GM18867 (cell line): ENCODE measurements around the gene ITGAX.
"Not testable (repeated sequence)": the region's sequence is repeated elsewhere in the genome, so short reads cannot be mapped to it uniquely, and the experiment has no call there.

Experiments used
- ATAC-seq: cut with Tn5 transposase; IDR thresholded peaks from one replicate; pipeline ENCODE4 v1.9.1; 2021; ENCODE audit warnings: mild to moderate bottlenecking, moderate library complexity; ENCODE audit not compliant: unreplicated experiment

ITGAX gene

DNA sequence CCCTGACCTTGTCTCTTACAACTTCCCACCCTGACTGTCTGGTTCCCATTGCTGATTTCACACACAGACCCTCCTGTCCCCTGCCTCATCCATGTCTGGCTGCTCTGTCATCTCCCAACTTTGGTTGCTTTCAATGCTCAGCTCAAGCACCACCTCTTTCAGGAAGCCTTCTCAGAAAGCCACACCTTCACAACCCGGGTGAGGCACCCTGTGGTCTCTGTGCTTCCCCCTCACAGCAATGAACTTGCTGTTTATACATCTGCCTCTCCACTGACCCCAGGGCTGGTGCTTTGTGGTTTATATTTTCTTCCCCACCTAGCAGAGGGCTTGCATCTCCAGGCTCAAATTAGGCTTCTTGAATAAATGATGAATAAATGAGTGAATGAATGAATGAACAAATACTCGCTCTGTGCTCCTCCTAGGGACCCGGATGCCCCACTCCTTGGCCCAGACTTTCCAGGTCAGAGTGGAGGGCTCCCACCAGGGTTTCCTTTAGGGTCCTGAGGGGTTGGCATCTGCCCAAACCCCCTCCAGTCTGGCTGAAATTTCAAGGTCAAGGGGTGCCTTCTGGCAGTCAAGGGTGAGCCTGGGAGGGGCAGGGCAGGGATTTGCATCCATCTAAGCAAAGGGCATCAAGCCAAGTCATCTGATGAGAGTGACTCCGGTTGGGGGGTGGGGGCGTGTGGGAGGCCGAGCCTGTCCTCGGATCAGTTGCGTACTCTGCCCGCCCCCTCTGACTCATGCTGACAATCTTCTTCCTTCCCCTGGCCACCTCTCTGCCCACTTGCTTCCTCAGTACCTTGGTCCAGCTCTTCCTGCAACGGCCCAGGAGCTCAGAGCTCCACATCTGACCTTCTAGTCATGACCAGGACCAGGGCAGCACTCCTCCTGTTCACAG, at the start of gene ITGAX:
TSS of gene ITGAX (plus strand) at position 783 of the 898 bp plus-strand sequence. CDS start at position 862, 79 bp downstream.
- peak; percentile 70 for ATAC-seq

GRCh38 chr16:31305219-31305618, 49.8 kb upstream of the ITGAX start:
- no peak for ATAC-seq

GRCh38 chr16:31308381-31308780, 46.6 kb upstream of the ITGAX start:
- not testable (repeated sequence) for ATAC-seq

DNA sequence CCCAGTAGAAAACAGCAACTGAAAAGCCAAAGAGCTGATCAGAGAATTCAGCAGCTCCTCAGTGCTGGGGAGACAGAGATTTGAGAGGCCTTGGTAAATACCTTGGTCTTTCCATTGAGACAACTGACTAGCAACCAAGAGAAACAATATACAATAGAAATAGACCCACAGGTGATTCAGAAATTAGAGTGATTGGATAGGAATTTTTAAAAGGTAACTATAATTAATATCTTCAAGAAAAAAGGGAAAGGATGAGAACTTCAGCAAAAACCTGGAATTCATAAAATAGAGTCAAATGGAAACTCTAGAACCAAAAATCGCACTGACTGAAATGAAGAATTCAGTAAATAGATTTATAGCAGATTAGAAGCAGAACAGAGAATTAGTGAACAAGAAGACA, 32.5 kb upstream of the ITGAX start:
- ATAC-seq: no peak

DNA sequence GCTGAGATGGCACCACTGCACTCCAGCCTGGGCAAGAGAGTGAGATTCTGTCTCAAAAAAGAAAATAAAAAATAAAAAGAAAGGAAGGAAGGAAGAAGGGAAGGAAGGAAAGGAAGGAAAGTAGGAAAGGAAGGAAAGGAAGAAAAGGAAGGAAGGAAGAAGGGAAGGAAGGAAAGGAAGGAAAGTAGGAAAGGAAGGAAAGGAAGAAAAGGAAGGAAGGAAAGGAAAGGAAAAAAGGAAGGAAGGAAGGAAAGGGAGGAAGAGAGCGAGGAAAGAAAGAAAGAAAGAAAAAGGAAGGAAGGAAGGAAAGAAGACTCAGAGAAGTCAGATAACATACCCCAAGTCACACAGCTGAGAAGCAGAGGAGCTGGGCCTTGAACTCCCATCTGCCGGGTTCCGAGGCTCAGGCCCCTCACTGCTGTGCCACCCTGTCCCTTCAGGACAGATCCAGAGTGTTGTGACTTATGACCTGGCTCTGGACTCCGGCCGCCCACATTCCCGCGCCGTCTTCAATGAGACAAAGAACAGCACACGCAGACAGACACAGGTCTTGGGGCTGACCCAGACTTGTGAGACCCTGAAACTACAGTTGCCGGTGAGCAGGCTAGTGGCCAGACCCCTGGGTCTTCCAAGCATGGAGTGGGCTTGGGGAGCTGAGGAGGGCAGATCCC, 30.9 kb upstream of the ITGAX start:
- no peak for ATAC-seq

GRCh38 chr16:31325171-31325570, 29.8 kb upstream of the ITGAX start:
- ATAC-seq: no peak

DNA sequence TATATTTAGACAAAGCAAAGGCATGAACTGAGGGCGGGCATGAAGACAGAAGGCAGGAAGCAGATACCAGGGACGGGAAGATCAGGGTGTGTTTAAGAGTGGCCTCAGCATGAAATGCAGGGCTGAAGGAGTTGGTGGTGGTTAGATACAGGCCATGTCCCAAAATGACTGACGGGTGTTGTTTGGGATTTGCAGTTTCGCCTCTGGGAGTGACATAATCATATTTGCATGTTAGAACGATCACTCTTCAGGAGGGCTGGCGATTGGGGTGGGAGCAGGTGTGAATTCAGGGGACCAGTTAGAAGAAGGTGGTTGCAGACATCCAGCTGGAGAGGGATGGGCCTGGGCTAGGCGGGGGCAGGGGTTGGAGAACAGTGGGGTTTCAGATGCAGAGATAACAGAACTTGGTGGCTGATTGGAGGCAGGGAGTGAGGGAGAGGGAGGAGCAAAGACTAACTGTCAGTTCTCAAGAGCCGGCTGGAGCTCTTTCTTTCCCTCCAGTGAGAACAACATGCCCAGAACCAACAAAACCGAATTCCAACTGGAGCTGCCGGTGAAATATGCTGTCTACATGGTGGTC, 27.2 kb upstream of the ITGAX start:
- no peak for ATAC-seq

GRCh38 chr16:31328322-31329052, 26.5 kb upstream of the ITGAX start:
- no peak for ATAC-seq

GRCh38 chr16:31329671-31330552, 25.1 kb upstream of the ITGAX start:
- ATAC-seq: no peak

DNA sequence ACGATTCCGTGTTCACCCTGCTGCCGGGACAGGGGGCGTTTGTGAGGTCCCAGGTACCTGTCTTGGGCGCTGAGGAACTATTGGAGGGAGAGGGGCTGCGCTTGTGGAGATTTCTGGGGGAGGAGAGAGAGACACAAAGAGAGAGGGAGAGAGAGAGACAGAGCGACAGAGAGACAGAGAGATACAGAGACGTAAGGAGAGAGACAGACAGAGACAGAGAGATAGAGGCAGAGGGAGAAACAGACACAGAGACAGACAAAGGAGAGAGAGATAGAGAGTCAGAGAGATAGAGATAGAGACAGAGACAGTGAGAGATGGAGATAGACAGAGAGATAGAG, 24.5 kb upstream of the ITGAX start:
- ATAC-seq: no peak

DNA sequence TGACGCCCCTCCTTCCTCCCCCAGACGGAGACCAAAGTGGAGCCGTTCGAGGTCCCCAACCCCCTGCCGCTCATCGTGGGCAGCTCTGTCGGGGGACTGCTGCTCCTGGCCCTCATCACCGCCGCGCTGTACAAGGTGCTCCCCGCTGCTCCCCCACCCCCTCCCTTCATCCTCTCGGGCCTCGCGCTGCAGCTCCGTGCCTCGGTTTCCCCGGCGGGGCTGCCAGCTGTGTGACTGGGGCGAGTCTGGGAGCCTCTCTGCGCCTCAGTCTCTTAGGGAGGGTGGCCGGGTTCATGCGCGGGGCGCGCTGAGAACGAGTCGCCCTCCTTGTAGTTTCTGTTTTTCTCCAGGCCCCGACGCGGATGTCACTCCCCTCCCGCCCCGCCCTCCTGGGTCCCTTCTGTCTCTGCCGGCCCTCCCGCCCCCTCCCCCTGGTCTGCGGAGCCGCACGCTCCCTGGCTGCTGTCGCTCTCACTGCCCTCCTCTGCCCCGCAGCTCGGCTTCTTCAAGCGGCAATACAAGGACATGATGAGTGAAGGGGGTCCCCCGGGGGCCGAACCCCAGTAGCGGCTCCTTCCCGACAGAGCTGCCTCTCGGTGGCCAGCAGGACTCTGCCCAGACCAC, 23.7 kb upstream of the ITGAX start:
- ATAC-seq: no peak

DNA sequence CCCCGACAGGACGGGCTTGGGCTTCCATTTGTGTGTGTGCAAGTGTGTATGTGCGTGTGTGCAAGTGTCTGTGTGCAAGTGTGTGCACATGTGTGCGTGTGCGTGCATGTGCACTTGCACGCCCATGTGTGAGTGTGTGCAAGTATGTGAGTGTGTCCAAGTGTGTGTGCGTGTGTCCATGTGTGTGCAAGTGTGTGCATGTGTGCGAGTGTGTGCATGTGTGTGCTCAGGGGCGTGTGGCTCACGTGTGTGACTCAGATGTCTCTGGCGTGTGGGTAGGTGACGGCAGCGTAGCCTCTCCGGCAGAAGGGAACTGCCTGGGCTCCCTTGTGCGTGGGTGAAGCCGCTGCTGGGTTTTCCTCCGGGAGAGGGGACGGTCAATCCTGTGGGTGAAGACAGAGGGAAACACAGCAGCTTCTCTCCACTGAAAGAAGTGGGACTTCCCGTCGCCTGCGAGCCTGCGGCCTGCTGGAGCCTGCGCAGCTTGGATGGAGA, 23.1 kb upstream of the ITGAX start:
- ATAC-seq: no peak

GRCh38 chr16:31332544-31332943, 22.4 kb upstream of the ITGAX start:
- ATAC-seq: no peak

DNA sequence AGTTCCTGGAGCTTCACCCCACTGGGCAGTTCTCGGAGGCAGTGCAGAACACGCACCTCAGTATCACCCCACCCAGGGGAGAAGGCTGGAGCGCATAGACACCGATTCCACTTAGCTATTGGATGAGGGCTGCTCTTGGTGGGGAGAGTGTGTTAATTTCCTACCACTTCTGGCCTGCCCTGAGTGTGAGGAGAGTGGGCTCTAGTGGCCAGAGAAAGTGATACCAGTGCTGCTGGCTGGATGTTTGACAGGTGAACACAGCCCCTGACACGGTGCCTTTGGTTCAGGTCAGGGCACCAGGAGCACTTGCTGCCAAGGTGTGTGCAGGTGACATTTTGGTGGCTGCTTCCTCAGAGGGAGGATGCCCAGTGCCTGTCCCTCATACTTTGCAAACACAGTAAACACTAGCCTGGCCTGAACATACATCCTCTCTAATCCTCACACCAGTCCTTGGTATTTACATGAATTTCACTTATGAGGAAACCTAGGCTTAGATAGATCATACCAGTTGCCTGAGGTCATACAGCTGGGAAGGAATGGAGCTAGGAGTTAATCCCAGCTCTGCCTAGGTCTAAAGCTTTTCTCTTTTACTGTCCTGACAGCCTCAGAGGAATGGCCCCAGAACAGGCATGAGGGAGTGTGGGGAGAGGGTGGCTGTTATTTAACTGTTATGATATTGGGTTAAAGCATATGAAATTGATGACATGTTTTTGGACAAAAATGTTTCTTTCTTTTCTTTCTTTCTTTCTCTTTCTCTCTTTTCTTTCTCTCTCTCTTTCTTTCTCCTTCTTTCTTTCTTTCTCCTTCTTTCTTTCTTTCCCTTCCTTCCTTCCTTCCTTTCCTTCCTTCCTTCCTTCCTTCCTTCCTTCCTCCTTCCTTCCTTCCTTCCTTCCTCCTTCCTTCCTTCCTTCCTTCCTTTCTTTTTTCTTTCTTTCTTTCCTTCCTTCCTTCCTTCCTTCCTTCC, 21.0 kb upstream of the ITGAX start:
- ATAC-seq: no peak

DNA sequence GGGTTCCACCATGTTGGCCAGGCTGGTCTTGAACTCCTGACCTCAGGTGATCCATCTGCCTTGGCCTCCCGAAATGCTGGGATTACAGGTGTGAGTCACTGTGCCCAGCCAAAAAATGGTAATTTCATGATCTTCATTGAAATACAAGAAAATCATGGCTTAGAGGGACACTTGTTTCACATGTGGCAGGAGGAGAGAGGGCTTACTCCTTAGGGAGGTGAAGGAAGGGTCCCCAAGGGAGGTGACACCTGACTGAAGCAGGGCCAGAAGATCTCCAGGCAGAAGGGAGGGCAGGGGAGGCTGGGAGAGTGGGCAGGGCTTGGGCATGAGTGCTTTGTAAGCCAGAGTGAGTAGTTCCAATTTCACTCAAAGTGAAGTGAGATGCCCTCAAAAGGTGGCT, 20.0 kb upstream of the ITGAX start:
- no peak for ATAC-seq

DNA sequence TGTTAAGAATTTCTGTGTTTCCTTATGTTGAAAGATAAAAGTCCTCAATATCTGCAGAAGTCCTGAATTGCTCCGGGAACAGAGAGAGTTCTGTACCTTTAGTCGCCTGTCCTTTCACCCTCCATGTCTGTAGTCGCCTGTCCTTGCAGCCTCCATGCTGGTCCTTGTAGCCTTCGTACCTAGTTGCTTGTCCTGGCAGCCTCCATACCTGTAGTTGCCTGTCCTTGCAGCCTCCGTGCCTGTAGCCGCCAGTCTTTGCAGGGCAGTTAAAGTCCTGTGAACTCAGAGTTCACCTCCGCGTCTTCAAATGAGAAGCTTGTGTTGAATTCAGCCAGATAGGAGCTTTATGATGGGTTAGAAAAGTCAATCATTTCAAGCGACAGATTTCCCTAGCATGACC, 19.5 kb upstream of the ITGAX start:
- ATAC-seq: no peak

DNA sequence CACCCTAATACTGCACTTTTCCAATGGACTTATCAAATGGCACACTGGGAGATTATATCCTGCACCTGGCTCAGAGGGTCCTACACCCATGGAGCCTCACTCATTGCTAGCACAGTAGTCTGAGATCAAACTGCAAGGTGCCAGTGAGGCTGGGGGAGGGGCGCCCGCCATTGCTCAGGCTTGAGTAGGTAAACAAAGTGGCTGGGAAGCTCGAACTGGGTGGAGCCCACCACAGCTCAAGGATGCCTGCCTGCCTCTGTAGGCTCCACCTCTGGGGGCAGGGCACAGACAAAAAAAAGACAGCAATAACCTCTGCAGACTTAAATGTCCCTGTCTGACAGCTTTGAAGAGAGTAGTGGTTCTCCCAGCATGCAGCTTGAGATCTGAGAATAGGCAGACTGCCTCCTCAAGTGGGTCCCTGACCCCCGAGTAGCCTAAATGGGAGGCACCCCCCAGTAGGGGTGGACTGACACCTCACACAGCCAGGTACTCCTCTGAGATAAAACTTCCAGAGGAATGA, 16.8 kb upstream of the ITGAX start:
- not testable (repeated sequence) for ATAC-seq

DNA sequence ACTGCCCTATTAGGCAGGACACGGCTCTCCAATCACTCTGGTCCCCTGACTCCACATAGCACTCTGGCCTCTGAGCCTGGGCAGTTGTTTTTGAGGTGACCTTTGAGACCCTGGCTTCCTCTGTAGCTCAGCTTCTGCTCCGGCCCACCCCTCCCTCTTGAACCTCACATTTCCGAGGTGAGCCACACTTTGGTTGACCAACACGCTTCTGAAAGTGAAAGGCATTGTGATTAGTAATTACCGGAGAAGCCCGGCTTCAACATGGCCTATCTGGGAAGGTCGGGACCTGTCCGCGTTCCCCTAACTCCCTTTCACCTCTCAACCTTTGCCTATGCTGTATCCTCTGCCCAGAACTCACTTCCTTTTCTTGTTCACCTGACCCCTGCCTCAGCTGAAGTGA, 10.3 kb upstream of the ITGAX start:
- ATAC-seq: peak; percentile 89
